Activated CD4-positive, alpha-beta T cell treated with anti-CD3 and anti-CD28 coated beads, Interleukin-10, Interleukin-2, amounts not matched to agents 100 ng/mL and 50 ng/mL, durations not matched to agents 16 hours and 8 hours (primary cell): ENCODE data around the gene TSC22D3.
A peak's percentile ranks its signal among the peaks of the same experiment; 100 is the strongest.
"Not testable (repeated sequence)": the region's sequence is repeated elsewhere in the genome, so short reads cannot be mapped to it uniquely, and the experiment has no call there.

ENCODE experiments used
- DNase-seq: peaks from one replicate; pipeline ENCODE4 v3.0.0-alpha.2; 2020

TSC22D3 gene

GRCh38 chrX:107710617-107711391 lies 64.8 kb downstream of the TSC22D3 start:
- peak; percentile 90 for DNase-seq

GRCh38 chrX:107709266-107709806 lies 66.3 kb downstream of the TSC22D3 start:
- no peak for DNase-seq

- no peak for DNase-seq
Measured at GRCh38 chrX:107708762-107709161, 66.8 kb downstream of the TSC22D3 start.

DNA sequence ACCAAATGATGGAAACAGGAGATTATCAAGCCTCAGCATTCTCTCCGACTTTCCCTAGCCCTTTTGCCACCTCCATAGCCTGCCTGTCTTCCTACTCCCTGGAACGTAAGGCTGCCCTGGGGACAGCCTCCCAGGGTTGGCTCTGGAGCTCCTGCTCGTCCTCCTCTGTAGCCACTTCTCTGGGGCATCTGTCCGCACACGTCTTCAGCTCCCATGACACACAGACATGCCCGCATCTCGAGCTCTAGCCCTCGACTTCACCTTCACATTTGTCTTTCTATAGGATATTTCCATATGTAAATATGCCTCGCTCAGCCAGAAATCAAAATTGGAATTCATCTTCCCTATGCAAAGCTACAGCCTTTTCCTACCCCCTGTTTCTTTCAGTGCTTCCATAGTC lies 67.7 kb downstream of the TSC22D3 start:
- DNase-seq, result no peak

DNA sequence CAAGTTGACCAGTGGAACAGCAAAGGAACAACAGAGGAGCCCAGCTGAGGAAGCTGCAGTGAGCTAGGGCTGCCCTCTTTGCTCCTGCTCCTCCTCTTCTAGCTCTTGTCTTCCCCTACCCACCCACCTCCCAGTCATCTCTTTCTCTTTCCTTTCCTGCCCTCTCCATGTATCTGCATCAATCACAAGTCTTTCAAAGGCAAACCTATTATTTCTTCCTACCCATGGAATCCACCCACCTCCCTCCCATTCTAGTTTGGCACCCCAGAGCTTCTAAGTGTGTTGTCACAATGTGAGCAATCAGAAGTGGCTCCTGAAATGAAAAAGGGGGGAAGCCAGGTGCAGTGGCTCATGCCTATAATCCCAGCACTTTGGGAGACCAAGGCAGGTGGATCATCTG lies 69.3 kb downstream of the TSC22D3 start:
- DNase-seq, result no peak

GRCh38 chrX:107704587-107704986 lies 71.0 kb downstream of the TSC22D3 start:
- DNase-seq, result no peak

GRCh38 chrX:107704181-107704580 lies 71.4 kb downstream of the TSC22D3 start:
- no peak for DNase-seq

DNA sequence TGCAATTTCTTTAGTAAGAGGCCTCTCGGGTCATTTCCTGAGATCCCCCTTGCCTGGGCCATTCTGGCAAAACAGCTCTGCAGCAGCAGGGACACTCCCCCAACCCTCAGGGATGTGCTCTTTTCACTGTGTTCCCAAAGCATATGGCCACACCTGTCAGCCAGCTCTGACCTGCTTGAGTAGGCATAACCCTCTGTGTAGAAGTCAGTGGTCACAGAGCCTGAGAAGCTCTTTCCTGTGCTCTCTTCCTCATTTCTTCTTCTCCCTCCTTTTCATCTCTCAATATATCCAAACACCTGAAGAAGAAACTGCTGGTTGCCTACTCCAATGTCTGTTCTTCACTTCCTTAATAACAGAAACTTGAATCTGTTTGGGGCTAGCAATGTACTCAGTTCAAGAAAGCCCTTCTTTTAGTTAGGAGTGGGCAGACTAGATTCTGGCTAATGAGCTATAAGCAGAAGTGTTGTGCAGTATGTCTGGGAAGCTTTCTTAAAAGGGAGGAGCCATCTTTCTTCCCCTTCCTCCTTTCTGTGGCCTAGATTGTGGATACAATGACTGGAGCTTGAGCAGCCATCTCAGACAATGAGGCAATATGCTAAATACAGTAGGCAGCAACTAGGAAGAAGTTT lies 74.0 kb downstream of the TSC22D3 start:
- no peak for DNase-seq

GRCh38 chrX:107700790-107701189 lies 74.8 kb downstream of the TSC22D3 start:
- no peak for DNase-seq

DNA sequence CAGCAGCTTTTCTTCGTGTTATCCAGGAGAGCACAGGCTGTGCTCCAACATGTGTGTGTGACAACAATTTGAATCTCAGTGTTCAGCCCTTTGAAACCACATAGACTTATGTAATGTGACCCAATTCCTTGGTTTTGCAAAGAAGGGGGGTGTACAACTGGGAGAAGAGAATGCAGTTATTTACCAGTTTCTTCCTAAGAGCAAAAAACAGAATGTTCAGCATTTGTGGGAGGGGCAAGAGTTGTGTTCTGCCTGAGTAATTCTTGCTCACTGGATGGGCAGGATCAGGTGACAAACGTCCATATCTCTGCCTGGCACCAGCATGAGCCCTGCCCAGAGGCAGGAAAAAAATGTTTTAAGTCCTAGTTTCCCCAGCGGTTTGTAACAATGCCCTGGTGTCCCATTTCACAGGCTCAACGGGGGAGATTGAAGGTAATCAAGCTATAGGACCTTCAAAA lies 75.2 kb downstream of the TSC22D3 start:
- DNase-seq, result no peak

DNA sequence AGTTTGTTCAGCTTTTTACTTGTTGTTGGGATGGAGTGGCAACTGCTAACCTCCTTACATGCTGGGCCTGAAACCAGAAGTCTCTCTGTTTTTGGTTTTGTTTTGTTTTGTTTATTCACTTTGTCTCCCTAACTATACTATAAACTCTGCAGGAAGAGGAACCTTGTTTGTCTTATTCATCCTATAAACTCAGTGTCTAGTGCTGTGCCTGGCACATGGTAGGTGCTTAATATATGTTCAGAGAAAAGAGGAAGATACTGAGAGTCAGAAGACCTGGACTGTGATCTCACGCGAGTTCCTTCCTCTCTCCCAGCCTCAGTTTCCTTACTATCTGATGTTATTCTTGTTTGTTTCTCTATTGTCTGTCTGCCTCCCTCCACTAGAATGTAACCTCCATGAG lies 76.0 kb downstream of the TSC22D3 start:
- no peak for DNase-seq

DNA sequence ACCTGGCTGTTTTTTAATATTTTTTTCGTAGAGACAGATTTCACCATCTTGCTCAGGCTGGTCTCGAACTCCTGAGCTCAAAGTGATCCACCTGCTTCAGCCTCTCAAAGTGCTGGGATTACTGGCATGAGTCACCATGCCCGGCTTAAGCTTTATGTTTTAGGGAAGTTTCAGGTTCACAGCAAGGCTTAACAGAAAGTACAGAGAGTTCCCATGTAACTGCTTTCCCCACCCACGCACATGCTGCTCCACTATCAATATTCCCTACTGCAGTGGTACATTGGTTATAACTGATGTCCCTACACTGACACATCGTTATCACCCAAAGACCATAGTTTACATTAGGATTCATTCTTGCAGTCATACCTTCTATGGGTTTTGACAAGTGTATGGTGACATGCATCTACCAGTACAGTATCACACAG lies 84.6 kb downstream of the TSC22D3 start:
- no peak for DNase-seq

GRCh38 chrX:107687445-107687844 lies 88.1 kb downstream of the TSC22D3 start:
- DNase-seq, result no peak

DNA sequence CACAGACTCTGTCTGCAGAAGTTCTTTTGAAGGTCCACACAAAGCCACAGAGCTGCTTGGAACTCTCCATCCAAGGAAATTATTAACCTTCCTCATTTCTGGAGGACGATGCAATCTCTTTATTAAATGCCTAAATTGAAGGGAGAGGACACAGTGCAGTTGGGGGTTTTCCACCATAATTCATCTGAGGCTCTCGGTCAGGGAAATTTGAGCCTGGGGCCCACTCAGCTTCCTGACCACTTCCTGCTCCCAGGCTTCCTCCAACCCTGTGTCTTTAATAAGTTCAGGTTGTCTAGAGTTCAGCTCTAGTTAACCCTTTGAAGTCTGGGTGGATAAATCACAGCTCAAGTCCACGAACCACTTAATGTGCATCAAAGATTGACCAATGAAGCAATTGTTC lies 88.8 kb downstream of the TSC22D3 start:
- DNase-seq, result no peak

DNA sequence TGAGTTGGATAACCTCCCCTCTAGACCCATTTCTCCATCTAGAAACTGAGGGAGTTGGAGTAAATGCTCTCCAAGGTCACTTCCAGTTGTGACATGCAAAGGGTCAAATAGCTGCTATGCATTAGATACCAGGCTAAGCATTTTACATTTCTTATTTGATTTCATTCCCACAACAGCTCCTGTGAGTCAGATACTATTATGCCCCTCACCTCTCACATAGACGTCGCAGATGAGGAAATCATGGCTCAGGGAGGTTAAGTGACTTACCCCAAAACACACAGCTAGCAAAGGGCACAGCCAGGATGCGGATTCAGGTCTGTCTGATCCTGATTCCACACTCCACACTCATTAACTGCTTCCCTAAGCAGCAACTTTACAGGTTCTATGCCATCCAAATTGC lies 89.6 kb downstream of the TSC22D3 start:
- no peak for DNase-seq

DNA sequence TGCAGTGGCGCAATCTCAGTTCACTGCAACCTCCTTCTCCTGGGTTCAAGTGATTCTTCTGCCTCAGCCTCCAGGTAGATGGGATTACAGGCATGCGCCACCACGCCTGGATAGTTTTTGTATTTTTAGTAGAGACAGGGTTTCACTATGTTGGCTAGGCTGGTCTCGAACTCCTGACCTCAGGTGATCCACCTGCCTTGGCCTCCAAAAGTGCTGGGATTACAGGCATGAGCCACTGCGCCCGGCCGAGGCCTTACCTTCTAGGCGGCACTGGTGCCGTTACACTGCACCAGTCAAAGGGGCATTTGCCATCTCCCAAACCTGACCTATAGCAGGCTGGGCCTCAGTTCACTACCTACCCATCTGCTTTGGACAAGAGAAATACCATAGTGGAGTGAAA lies 90.0 kb downstream of the TSC22D3 start:
- not testable (repeated sequence) for DNase-seq

GRCh38 chrX:107684956-107685385 lies 90.6 kb downstream of the TSC22D3 start:
- DNase-seq, result peak; percentile 40

- no peak for DNase-seq
Measured at GRCh38 chrX:107683931-107684330, 91.7 kb downstream of the TSC22D3 start.

DNA sequence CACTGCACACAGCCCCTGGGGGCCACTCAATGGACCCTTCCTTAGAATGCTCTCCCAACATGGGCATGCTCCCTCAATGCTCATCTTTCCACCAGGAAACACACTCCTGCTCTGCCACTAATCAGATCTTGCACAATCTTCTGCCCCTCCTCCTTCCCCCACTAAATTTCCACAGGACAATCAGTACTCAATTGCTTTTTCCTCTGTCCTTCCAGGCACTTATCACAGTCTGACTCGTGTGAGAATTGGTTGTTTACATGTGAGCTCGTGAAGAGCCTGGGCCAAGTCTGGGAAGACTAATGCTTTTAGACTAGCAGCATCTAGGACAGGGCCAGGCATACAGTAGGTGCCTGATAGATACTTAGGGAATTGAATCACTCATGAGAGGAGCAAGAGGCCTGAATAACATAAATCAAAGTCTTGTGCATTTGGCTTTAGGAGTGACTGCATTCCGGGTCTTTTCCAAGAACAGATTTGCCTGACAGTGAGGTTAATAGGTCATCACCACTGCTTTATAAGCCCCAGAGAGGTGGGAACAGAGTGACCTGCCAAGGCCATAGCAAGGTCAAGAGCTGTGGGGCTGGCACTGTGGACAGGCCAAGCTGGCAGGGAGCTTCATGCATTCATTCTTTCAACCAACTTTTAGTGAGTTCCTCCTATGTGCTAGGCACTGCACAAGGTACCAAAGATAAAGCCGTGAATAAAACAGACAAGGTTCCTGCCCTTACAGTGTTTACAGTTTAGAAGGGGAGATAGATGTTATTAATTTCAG lies 92.3 kb downstream of the TSC22D3 start:
- no peak for DNase-seq

- DNase-seq, result no peak
Measured at GRCh38 chrX:107682256-107682655, 93.3 kb downstream of the TSC22D3 start.

DNA sequence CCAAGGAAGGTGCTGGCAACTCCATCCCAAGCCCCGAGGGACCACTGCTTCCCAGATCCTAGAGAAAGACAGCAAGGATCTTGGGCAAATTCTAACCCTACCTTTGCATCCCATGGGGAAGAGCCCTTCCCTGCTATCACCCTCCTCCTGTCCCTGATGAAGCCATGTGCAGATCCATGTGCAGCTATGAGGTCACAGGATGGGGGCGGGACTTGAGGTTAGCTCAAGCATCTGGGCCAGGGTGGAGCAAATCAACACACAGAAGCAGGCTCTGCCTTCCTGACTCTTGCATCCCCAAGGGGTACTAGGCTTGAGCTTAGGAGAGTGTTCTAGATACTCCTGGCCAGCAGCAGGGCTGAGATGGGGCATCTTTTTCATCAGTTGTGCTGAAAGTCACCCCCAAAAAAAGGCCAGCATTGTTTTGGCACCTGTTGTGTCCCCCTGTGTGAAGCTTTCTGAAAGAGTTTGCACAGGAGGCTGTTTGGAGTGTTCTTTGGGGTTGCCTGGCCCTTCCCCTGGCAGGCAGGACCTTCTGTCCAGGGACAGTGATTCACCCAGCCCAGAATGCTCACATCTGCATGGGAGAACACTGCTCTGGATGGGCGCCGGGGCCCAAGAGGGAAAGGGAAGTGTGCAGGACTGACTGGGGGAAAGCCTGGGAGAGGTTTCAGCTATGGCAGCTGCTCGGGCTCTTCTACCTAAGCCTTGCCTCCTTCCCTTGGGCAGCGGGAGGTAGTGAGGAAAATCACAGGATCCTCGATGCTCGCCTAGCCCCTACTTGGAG lies 96.4 kb downstream of the TSC22D3 start:
- DNase-seq, result peak; percentile 73

GRCh38 chrX:107677909-107678308 lies 97.7 kb downstream of the TSC22D3 start:
- no peak for DNase-seq

DNA sequence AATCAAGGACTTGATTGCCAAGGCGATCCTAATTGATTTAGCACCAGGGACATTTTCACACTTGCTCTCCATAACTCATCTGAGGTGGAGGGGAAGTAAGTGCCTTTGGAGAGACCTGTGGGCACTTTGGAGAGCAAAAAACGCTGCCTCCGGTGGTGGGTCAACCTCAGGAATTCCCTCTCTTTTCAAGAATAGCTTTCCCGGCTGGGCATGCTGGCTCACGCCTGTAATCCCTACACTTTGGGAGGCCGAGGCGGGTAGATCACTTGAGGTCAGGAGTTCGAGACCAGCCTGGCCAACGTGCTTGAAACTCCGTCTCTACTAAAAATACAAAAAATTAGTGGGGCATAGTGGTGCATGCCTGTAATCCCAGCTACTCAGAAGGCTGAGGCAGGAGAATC lies 98.1 kb downstream of the TSC22D3 start:
- no peak for DNase-seq
